ENCODE measurements around the gene NAA60. TPM values are rescaled to one million over a fixed set of nuclear protein-coding genes. Genes with fewer than 3 reads are reported as not detected.

Gene NAA60
- total RNA-seq, 1 donor from 2014 or later, result 27.1 TPM

- no peak overlapping the region for H3K4me3 ChIP-seq (ENCODE audit: low read depth, low read length)
- no peak for DNase-seq (ENCODE audit: low read depth)
- H3K27me3 ChIP-seq (ENCODE audit: control insufficient read depth, insufficient read depth, low read length), result no peaks in the 10 kb centered on the region
- H3K36me3 ChIP-seq (ENCODE audit: control insufficient read depth, insufficient read depth, low read length), result peaks cover 5% of the 10 kb centered on the region
- TF ChIP-seq CTCF (IDR thresholded peaks at IDR 0.05; ENCODE audit: insufficient read depth, low read length, poor library complexity, severe bottlenecking), result no peak
These were observed 41.0 kb downstream of the NAA60 start for GRCh38 chr16:3484318-3485096.

- Histone ChIP-seq H3K36me3 (ENCODE audit: control insufficient read depth, insufficient read depth, low read length) (peaks cover 5% of the 10 kb centered on the region), H3K27me3 (ENCODE audit: control insufficient read depth, insufficient read depth, low read length) (no peaks in the 10 kb centered on the region), H3K4me3 (ENCODE audit: low read depth, low read length) (no peak overlapping the region)
- no peak for TF ChIP-seq CTCF (IDR thresholded peaks at IDR 0.05; ENCODE audit: insufficient read depth, low read length, poor library complexity, severe bottlenecking)
- no peak for DNase-seq (ENCODE audit: low read depth)
These were observed 41.7 kb downstream of the NAA60 start for GRCh38 chr16:3485097-3485745.

- DNase-seq (ENCODE audit: low read depth), result no peak
- Histone ChIP-seq H3K36me3 (ENCODE audit: control insufficient read depth, insufficient read depth, low read length) (peaks cover 5% of the 10 kb centered on the region), H3K27me3 (ENCODE audit: control insufficient read depth, insufficient read depth, low read length) (no peaks in the 10 kb centered on the region), H3K4me3 (ENCODE audit: low read depth, low read length) (no peak overlapping the region)
- no peak for TF ChIP-seq CTCF (IDR thresholded peaks at IDR 0.05; ENCODE audit: insufficient read depth, low read length, poor library complexity, severe bottlenecking)
These were observed 42.5 kb downstream of the NAA60 start for GRCh38 chr16:3485821-3486505.

- H3K27me3 ChIP-seq (ENCODE audit: control insufficient read depth, insufficient read depth, low read length), result no peaks in the 10 kb centered on the region
- no peak for TF ChIP-seq CTCF (IDR thresholded peaks at IDR 0.05; ENCODE audit: insufficient read depth, low read length, poor library complexity, severe bottlenecking)
- no peak for DNase-seq (ENCODE audit: low read depth)
- peaks cover 5% of the 10 kb centered on the region for H3K36me3 ChIP-seq (ENCODE audit: control insufficient read depth, insufficient read depth, low read length)
- H3K4me3 ChIP-seq (ENCODE audit: low read depth, low read length), result no peak overlapping the region
These were observed 43.2 kb downstream of the NAA60 start for GRCh38 chr16:3486506-3487215.

- no peaks in the 10 kb centered on the region for H3K27me3 ChIP-seq (ENCODE audit: control insufficient read depth, insufficient read depth, low read length)
- TF ChIP-seq CTCF (IDR thresholded peaks at IDR 0.05; ENCODE audit: insufficient read depth, low read length, poor library complexity, severe bottlenecking), result no peak
- no peak for DNase-seq (ENCODE audit: low read depth)
- H3K36me3 ChIP-seq (ENCODE audit: control insufficient read depth, insufficient read depth, low read length), result peaks cover 5% of the 10 kb centered on the region
- no peak overlapping the region for H3K4me3 ChIP-seq (ENCODE audit: low read depth, low read length)
These were observed 44.3 kb downstream of the NAA60 start for GRCh38 chr16:3487521-3488410.
